Measurements from ENCODE around the gene C6orf89.

- no peak for TF ChIP-seq POLR2A (IDR thresholded peaks at IDR 0.05)
- TF ChIP-seq POLR2AphosphoS5 (IDR thresholded peaks at IDR 0.05; ENCODE audit: insufficient read depth in 1 of 2, low read depth in 1 of 2), result no peak
Observed at GRCh38 chr6:36937896-36938295, 52.1 kb downstream of the C6orf89 start.

Measured in vagina (tissue), 2 donors.